ENCODE results near the gene COX7A1. TPM values are rescaled to one million over a fixed set of nuclear protein-coding genes. Genes with fewer than 3 reads are reported as not detected.

Gene COX7A1
- total RNA-seq, 1 donor from 2014 or later, result 79.4 TPM

- TF ChIP-seq CTCF (IDR thresholded peaks at IDR 0.05), result no peak
- Histone ChIP-seq H3K9me3 (no peaks in the 10 kb centered on the region), H3K27ac (no peak overlapping the region), H3K4me1 (peaks cover 12% of the 10 kb centered on the region), H3K36me3 (peaks cover 19% of the 10 kb centered on the region), H3K27me3 (no peaks in the 10 kb centered on the region), H3K4me3 (no peak overlapping the region)
- no peak for ATAC-seq
- DNase-seq, result no peak
- intact Hi-C loops (cut with DNase I), result no loop called here
Observed at GRCh38 chr19:36112678-36113077, 39.6 kb downstream of the COX7A1 start.

- H3K36me3 ChIP-seq, result peaks cover 12% of the 10 kb centered on the region
- no peak for DNase-seq
- no peaks in the 10 kb centered on the region for H3K27me3 ChIP-seq
- H3K27ac ChIP-seq, result no peak overlapping the region
- ATAC-seq, result no peak
- peaks cover 3% of the 10 kb centered on the region for H3K4me1 ChIP-seq
- no peak overlapping the region for H3K4me3 ChIP-seq
- no peak for TF ChIP-seq CTCF (IDR thresholded peaks at IDR 0.05)
- H3K9me3 ChIP-seq, result no peaks in the 10 kb centered on the region
- intact Hi-C loops (cut with DNase I), result no loop called here
Observed at GRCh38 chr19:36111200-36111539, 41.1 kb downstream of the COX7A1 start.

- Histone ChIP-seq H3K4me3 (no peak within 1 kb of the TSS), H3K36me3 (peaks cover 12% of the 10 kb centered on the region), H3K27ac (no peak within 1 kb of the TSS), H3K4me1 (no peaks in the 10 kb centered on the region), H3K9me3 (no peaks in the 10 kb centered on the region), H3K27me3 (no peaks in the 10 kb centered on the region)
- TF ChIP-seq CTCF (IDR thresholded peaks at IDR 0.05), result no peak
- ATAC-seq, result no peak
- no peak for DNase-seq
- intact Hi-C loops (cut with DNase I), result no loop called here
Observed at GRCh38 chr19:36110487-36111199, 41.6 kb downstream of the COX7A1 start, which contains the start of gene OVOL3. OVOL3 (plus strand) TSS chr19:36111143; CDS start chr19:36111203, 60 bp downstream.

DNA sequence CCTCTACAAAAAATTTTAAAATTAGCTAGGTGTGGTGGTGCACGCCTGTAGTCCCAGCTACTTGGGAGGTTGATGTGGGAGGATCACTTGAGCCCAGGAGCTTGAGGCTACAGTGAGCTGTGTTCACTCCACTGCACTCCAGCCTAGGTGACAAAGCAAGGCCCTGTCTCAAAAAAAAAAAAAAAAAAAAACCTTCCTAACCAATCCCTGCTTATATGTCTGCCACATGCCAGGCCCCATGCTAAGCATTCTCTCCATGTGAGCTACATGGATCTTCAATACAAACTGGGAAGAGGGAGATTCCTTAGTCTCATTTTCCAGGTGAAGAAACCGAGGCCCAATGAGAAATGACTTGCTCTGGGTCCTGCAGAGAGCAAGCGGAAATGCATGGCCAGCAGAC lies 43.6 kb downstream of the COX7A1 start:
- Histone ChIP-seq H3K36me3 (peaks cover 12% of the 10 kb centered on the region), H3K27ac (no peak overlapping the region), H3K27me3 (no peaks in the 10 kb centered on the region), H3K4me1 (no peaks in the 10 kb centered on the region), H3K4me3 (no peak overlapping the region), H3K9me3 (no peaks in the 10 kb centered on the region)
- no peak for ATAC-seq
- no peak for TF ChIP-seq CTCF (IDR thresholded peaks at IDR 0.05)
- no peak for DNase-seq
- intact Hi-C loops (cut with DNase I), result no loop called here

DNA sequence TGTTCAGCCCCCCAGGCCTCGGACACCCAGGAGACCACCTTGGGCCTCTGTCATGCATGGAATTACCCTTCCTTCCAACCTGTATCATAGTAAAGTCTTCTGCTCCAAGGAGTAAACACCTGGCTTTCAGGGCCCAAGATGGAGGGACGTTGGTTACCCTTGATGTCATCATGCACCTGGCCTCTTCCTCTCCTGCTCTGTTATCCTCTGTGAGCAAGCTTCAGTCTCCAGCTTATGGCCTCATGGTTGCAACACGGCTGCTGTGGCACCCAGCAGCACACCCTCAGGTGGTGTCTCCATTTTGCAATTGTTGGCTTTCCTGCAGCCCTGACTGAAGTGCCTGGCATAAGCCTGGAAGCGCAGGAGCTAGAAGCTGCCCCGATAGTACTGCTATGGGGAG lies 45.3 kb downstream of the COX7A1 start:
- intact Hi-C loops (cut with DNase I), result no loop called here
- TF ChIP-seq CTCF (IDR thresholded peaks at IDR 0.05), result no peak
- H3K36me3 ChIP-seq, result no peaks in the 10 kb centered on the region
- ATAC-seq (no peak), DNase-seq (no peak)
- no peaks in the 10 kb centered on the region for H3K27me3 ChIP-seq
- H3K9me3 ChIP-seq, result no peaks in the 10 kb centered on the region
- H3K4me3 ChIP-seq, result no peak overlapping the region
- no peak overlapping the region for H3K27ac ChIP-seq
- no peaks in the 10 kb centered on the region for H3K4me1 ChIP-seq

DNA sequence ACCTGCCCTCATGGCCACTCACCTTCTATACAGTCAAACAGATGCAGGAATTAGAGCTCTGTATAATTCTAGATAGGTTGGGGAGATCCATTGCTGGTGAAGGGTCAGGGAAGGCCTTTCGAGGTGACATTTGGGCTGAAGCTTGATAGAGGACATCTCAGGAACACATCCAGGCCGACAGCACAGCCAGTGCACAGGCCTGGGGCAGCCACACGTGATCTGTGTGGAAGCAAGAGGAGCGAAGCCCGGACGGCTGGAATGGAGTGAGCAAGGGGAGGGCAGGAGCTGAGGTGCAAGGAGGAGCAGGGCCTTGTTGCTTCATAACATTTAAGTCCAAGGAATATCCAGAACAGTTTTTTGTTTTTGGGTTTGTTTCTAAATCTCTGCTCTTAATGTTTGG lies 45.8 kb downstream of the COX7A1 start:
- intact Hi-C loops (cut with DNase I), result no loop called here
- Histone ChIP-seq H3K36me3 (no peaks in the 10 kb centered on the region), H3K4me3 (no peak overlapping the region), H3K9me3 (no peaks in the 10 kb centered on the region), H3K27ac (no peak overlapping the region), H3K4me1 (no peaks in the 10 kb centered on the region), H3K27me3 (no peaks in the 10 kb centered on the region)
- TF ChIP-seq CTCF (IDR thresholded peaks at IDR 0.05), result no peak
- ATAC-seq (no peak), DNase-seq (no peak)

Measured in upper lobe of right lung (tissue), 1 donor.